GM12878 (cell line): ENCODE measurements around the gene TPPP.

Experiments used
- BMI1 ChIP-seq: fragments of 450-650 bp; IDR thresholded peaks from 2 replicates; pipeline ENCODE4 v1.6.1; 2016; ENCODE audit warnings: mild to moderate bottlenecking, moderate library complexity, borderline replicate concordance
- CTCF ChIP-seq, 3 experiments: IDR thresholded peaks in 2 of 3; conservative IDR thresholded peaks in 1 of 3; 2 replicates each; pipeline ENCODE4 v1.5.1; 2011; ENCODE audit warnings: low read depth in 3 of 3, low read length in 3 of 3, mild to moderate bottlenecking in 3 of 3, control low read depth in 2 of 3, moderate library complexity in 2 of 3, inconsistent platforms in 1 of 3, mixed read lengths in 1 of 3; ENCODE audit not compliant: control insufficient read depth in 2 of 3, insufficient read depth in 1 of 3; ENCODE audit errors: extremely low read depth in 1 of 3
- EGR1 ChIP-seq, 2 experiments: IDR thresholded peaks; 1 replicate in 1 of 2; 2 replicates in 1 of 2; pipeline ENCODE4 v1.6.1; 2011 to 2012; ENCODE audit warnings: low read depth in 2 of 2, low read length in 2 of 2, borderline replicate concordance in 1 of 2, mild to moderate bottlenecking in 1 of 2, moderate library complexity in 1 of 2
- REST ChIP-seq: IDR thresholded peaks from 2 replicates; pipeline ENCODE4 v1.6.1; 2012; ENCODE audit warnings: mild to moderate bottlenecking, low read depth, low read length
- SIN3A ChIP-seq: IDR thresholded peaks from 2 replicates; pipeline ENCODE4 v1.6.1; 2012; ENCODE audit warnings: low read depth, low read length, improper control_type of control experiment
- SP1 ChIP-seq: IDR thresholded peaks from one replicate; pipeline ENCODE4 v1.6.1; 2011; ENCODE audit warnings: low read depth, low read length
- TCF12 ChIP-seq: IDR thresholded peaks from 2 replicates; pipeline ENCODE4 v1.6.1; 2011; ENCODE audit warnings: low read depth, mild to moderate bottlenecking, low read length
- ZNF217 ChIP-seq: fragments of 450-650 bp; IDR thresholded peaks from 2 replicates; pipeline ENCODE4 v1.6.1; 2017; ENCODE audit warnings: antibody characterized with exemption, mild to moderate bottlenecking

GRCh38 chr5:675111-675870, 17.9 kb downstream of the TPPP start:
- TF ChIP-seq CTCF (IDR thresholded peaks at IDR 0.05 in 2 of 3, conservative IDR thresholded peaks at IDR 0.05 in 1 of 3; ENCODE audit: control insufficient read depth in 2 of 3, extremely low read depth in 1 of 3, insufficient read depth in 1 of 3, low read depth in 3 of 3, low read length in 3 of 3): no peak
- no peak for TF ChIP-seq EGR1 (IDR thresholded peaks at IDR 0.05; ENCODE audit: borderline replicate concordance in 1 of 2, low read depth in 2 of 2, low read length in 2 of 2)
- TF ChIP-seq BMI1: no peak
- no peak for TF ChIP-seq SIN3A
- no peak for TF ChIP-seq ZNF217
- TF ChIP-seq TCF12: no peak
- no peak for TF ChIP-seq REST
- no peak for TF ChIP-seq SP1
